Sigmoid colon (tissue), 7 donors: Measurements from ENCODE around the gene UBL7. TPM values are rescaled to one million over a fixed set of nuclear protein-coding genes. Genes with fewer than 3 reads are reported as not detected.

Experiments
- DNase-seq: peaks from one replicate; pipeline ENCODE4 v3.0.0-alpha.2; 2019
- H3K27ac ChIP-seq, 4 donors: fragments of 200-600 bp; sonication (generic); one replicate each; pipeline ENCODE4 v1.5.1; 2016 to 2019; ENCODE audit warnings: mild to moderate bottlenecking in 1 of 4
- H3K27me3 ChIP-seq, 3 donors: fragments of 200-600 bp; sonication (generic); one replicate each; pipeline ENCODE4 v1.5.1; 2019; ENCODE audit warnings: mild to moderate bottlenecking in 1 of 3
- H3K36me3 ChIP-seq, 4 donors: fragments of 200-600 bp; sonication (generic); one replicate each; pipeline ENCODE4 v1.5.1; 2016 to 2019
- H3K4me1 ChIP-seq, 4 donors: fragments of 200-600 bp; sonication (generic); one replicate each; pipeline ENCODE4 v1.5.1; 2017 to 2019
- H3K4me3 ChIP-seq, 4 donors: fragments of 200-600 bp; sonication (generic); one replicate each; pipeline ENCODE4 v1.5.1; 2017 to 2019; ENCODE audit warnings: mild to moderate bottlenecking in 2 of 4, moderate library complexity in 1 of 4
- H3K9me3 ChIP-seq, 4 donors: fragments of 200-600 bp in 3 of 4; sonication (generic) in 3 of 4; one replicate each; pipeline versions ENCODE4 v1.5.1 to v1.6.1; 2013 to 2019
- EP300 ChIP-seq, 4 donors: sonication (generic); formaldehyde crosslinking; IDR thresholded peaks; one replicate each; pipeline ENCODE4 v1.6.1; 2017; ENCODE audit warnings: antibody characterized with exemption in 4 of 4
- POLR2A ChIP-seq, 2 donors: fragments of 450-650 bp; IDR thresholded peaks; one replicate each; pipeline ENCODE4 v1.6.1; 2016; ENCODE audit warnings: antibody characterized with exemption in 2 of 2, mild to moderate bottlenecking in 2 of 2, moderate library complexity in 2 of 2
- POLR2AphosphoS5 ChIP-seq, 4 donors: sonication (generic); formaldehyde crosslinking; IDR thresholded peaks; one replicate each; pipeline ENCODE4 v1.6.1; 2017; ENCODE audit warnings: antibody characterized with exemption in 4 of 4
- WGBS, 2 donors: extraction: QIAGEN DNeasy Blood & Tissue Kit; methylation state at CpG; one replicate each; pipeline ENCODE4 v1.1.7; 2013; 5-methylcytosine and 5-hydroxymethylcytosine counted together
- intact Hi-C: fragments of 100-400 bp; cut with DNase I; formaldehyde crosslinking; loops from one replicate; pipeline ENCODE4 v1.15.1; 2023
- polyA plus RNA-seq, 3 donors: library from polyadenylated mRNA; stranded (reverse); fragments of 200-250 nt; gene quantifications; one replicate each; pipeline ENCODE4 v1.2.3, GENCODE V29; 2013
- total RNA-seq, 4 donors: library from RNA; depleted of rRNA; stranded (reverse); fragments of >200 nt; gene quantifications; one replicate each; pipeline ENCODE4 v1.1.0, GENCODE V29; 2016
- TF ChIP-seq, protein P1 (sequence below), 4 experiments: fragments of 450-650 bp in 3 of 4; fragments of 200-600 bp in 1 of 4; IDR thresholded peaks; one replicate each; pipeline ENCODE4 v1.5.1; 2016 to 2019; ENCODE audit warnings: antibody characterized with exemption in 4 of 4, mild to moderate bottlenecking in 3 of 4, moderate library complexity in 2 of 4
- donor health status: healthy with polysubstance abuse.
- donor health status: Bipolar disorder and iron deficiency.
- donor health status: healthy.

The UBL7 gene
- total and polyA plus RNA-seq, 7 donors = 32.4 to 85.5 (median 48.5) TPM

DNA sequence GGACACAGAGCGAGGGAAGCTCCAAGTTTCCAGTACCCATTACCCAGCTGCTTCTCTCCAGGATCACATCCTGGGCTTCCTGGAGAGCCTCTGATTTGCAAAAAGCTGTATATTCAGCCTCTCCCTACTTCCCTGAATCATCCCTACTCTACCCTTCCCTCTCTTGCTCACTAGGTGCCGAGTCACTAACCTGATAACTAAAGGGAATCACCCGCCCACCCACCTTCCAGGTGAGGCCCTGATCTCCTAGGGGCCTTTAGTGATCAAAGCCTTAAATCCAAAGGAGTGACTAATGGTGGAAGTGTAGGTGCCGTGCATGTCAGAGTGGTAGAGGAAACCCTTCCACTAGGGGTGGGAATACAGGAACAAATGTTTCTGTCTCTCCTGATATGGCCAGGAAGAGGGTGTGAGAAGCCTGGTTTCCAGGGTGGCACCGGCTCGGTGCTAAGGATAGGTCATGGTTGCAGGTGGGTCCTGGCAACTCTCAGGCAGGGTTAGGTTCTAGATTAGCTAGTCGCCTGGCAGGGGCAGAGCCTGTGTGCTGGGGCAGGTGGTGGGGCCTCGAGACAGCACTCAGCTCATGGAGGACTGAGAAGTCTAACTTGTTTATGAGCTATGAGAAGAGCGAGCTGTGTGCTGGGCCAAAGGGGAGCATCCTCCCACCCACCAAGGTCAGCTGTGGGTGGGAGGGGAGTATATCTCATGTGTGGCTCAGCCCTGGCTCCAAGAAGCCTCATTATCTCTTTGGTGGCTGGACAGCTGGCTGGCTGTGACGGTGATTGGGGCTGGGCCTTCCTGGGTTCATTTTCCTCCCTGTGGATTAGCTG lies 37.3 kb downstream of the UBL7 start:
- TF ChIP-seq EP300 (IDR thresholded peaks at IDR 0.05) (no peak), POLR2AphosphoS5 (IDR thresholded peaks at IDR 0.05) (no peak), POLR2A (IDR thresholded peaks at IDR 0.05) (no peak)
- TF ChIP-seq, protein P1, sequence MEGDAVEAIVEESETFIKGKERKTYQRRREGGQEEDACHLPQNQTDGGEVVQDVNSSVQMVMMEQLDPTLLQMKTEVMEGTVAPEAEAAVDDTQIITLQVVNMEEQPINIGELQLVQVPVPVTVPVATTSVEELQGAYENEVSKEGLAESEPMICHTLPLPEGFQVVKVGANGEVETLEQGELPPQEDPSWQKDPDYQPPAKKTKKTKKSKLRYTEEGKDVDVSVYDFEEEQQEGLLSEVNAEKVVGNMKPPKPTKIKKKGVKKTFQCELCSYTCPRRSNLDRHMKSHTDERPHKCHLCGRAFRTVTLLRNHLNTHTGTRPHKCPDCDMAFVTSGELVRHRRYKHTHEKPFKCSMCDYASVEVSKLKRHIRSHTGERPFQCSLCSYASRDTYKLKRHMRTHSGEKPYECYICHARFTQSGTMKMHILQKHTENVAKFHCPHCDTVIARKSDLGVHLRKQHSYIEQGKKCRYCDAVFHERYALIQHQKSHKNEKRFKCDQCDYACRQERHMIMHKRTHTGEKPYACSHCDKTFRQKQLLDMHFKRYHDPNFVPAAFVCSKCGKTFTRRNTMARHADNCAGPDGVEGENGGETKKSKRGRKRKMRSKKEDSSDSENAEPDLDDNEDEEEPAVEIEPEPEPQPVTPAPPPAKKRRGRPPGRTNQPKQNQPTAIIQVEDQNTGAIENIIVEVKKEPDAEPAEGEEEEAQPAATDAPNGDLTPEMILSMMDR (IDR thresholded peaks at IDR 0.05) = no peak
- Histone ChIP-seq H3K4me3 (no peak overlapping the region), H3K4me1 (peaks cover 0 to 9% (median 0%) of the 10 kb centered on the region in 4 donors), H3K36me3 (no peaks in the 10 kb centered on the region), H3K9me3 (no peaks in the 10 kb centered on the region), H3K27ac (peak overlapping the region in 2 of 4 donors; percentile 24 to 27), H3K27me3 (peaks cover 0 to under 1% (median 0%) of the 10 kb centered on the region in 3 donors)
- no peak for DNase-seq
- intact Hi-C loops = no loop called here
- 85% methylated on average over 10 of the region's 10 CpGs for WGBS, 2 donors

DNA sequence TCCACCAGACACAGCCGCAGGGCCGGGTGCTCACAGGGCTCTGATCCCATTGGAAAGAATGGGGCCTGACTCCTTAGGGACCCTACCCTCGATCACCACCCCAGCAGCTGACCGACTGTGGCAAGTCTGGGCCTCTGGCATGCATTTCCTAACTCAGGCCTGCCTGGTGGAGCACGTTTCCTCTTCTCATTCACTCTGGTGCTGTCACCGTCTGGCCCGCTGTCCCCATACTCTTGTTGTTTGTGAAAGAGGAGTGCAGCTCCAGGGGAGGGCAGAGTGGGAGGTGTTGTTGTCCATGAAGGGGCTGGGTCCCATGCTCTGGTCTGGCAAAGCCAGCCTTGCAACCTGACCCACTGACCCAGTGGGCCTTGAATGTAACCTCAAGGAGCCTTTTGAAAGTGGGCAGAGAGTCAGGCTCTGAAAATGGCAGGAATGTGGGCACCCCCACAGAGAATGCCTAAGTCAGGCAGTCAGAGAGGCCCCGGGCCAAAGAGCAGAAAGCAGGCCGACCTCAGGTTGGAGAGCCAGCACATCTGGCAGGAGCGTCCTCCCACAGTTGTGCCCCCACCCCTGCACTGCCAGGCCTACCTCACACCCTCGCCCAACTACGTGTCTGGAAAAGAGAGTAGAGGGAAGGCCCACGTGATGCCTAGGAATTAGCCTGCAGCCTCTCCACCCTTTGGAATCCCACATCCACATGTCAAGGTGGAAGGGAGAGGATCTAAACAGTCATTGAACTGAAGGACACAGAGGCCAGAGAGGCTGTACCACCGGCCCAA lies 38.1 kb downstream of the UBL7 start:
- intact Hi-C loops = no loop called here
- no peaks in the 10 kb centered on the region for H3K9me3 ChIP-seq
- H3K36me3 ChIP-seq = no peaks in the 10 kb centered on the region
- peak overlapping the region in 3 of 4 donors; percentile 16 to 55 (median 35) for H3K27ac ChIP-seq
- H3K27me3 ChIP-seq = no peaks in the 10 kb centered on the region
- H3K4me1 ChIP-seq = peaks cover 0 to 9% (median 0%) of the 10 kb centered on the region in 4 donors
- no peak for TF ChIP-seq POLR2A (IDR thresholded peaks at IDR 0.05)
- TF ChIP-seq POLR2AphosphoS5 (IDR thresholded peaks at IDR 0.05) = peak in 1 of 4 donors; percentile 10
- TF ChIP-seq, protein P1 (IDR thresholded peaks at IDR 0.05) = no peak
- no peak overlapping the region for H3K4me3 ChIP-seq
- DNase-seq = no peak
- 78 to 84% methylated on average over 14 of the region's 14 CpGs for WGBS, 2 donors

DNA sequence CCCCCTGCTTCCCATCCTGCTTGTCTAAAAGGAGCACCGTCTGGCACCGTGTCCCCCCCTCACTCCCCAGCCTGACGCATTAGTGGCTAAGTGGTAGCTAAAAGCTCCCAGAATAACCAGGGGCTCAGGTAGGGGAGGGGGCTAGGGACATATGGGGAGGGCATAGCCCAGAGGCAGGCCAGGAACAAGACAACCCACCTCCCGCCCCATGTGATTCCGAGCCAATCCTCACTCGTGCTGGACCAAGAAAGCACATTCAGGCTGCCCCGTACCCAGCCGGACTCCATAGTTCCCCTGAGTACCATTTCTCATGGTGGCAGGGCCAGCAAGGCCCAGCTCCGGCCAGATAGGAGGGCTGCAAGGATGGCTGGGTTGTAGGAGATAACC lies 38.7 kb downstream of the UBL7 start:
- DNase-seq = no peak
- no peaks in the 10 kb centered on the region for H3K27me3 ChIP-seq
- H3K4me1 ChIP-seq = peaks cover 0 to 9% (median 0%) of the 10 kb centered on the region in 4 donors
- no peaks in the 10 kb centered on the region for H3K36me3 ChIP-seq
- 80 to 83% methylated on average over 9 of the region's 9 CpGs for WGBS, 2 donors
- H3K4me3 ChIP-seq = no peak overlapping the region
- H3K9me3 ChIP-seq = no peaks in the 10 kb centered on the region
- intact Hi-C loops = no loop called here
- TF ChIP-seq POLR2AphosphoS5 (IDR thresholded peaks at IDR 0.05) (no peak), POLR2A (IDR thresholded peaks at IDR 0.05) (no peak), EP300 (IDR thresholded peaks at IDR 0.05) (no peak)
- TF ChIP-seq, protein P1 (IDR thresholded peaks at IDR 0.05) = no peak
- H3K27ac ChIP-seq = peak overlapping the region in 3 of 4 donors; percentile 16 to 55 (median 35)

DNA sequence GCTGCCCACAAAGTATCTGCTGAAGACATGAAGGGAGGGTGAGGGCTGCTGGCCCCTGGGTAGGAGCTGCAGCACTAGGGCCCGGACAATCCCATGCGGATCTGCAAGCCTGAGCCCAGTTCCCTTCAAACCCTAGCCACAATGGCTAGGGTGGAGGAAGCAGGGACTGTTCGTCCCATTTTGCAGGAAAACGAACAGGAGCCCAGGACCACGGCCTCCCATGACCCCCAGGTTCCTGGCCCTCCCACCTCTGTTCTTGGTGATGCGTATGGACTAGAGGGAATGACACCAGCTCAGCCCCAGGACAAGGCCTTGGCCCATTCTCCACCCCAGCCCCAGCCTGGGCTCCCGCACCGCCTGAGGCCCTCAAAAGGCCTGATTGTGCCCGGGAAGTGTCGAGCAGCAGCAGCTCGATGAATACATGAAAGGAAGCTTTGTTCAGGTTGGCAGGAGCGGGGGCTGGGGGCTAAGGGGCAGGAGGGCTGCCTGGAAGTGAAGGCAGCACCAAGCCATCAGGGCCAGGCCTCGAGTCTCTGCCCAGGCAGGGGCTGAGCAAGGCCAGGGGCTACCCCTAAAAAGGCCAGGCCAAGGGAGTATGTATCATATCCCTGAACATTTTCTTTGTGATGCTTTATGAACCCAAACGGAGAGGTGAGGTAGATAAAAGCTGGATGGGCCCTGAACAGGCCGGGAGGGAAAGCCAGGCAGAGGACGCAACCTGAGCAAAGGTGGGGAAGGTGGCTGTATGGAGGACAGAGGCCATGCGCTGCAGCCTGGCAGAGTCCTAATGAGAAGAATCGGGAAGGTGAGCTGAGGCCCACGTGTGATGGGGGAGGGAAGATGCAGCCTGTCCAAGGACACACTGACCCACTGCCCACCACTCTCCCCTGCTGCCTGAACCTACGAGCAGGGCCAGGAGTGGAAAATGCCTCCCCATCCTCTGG lies 39.4 kb downstream of the UBL7 start:
- Histone ChIP-seq H3K4me1 (peaks cover 0 to 9% (median 0%) of the 10 kb centered on the region in 4 donors), H3K27me3 (no peaks in the 10 kb centered on the region), H3K36me3 (no peaks in the 10 kb centered on the region), H3K27ac (peak overlapping the region; percentile 14 to 55 (median 32)), H3K9me3 (no peaks in the 10 kb centered on the region), H3K4me3 (no peak overlapping the region)
- 86 to 88% methylated on average over 20 of the region's 20 CpGs for WGBS, 2 donors
- intact Hi-C loops = no loop called here
- TF ChIP-seq POLR2A (IDR thresholded peaks at IDR 0.05) (no peak), EP300 (IDR thresholded peaks at IDR 0.05) (no peak), POLR2AphosphoS5 (IDR thresholded peaks at IDR 0.05) (no peak)
- TF ChIP-seq, protein P1 (IDR thresholded peaks at IDR 0.05) = no peak
- DNase-seq = no peak
